ENCODE measurements around the gene NBR1.
"Not testable (repeated sequence)": the region's sequence is repeated elsewhere in the genome, so short reads cannot be mapped to it uniquely, and the experiment has no call there.

DNA sequence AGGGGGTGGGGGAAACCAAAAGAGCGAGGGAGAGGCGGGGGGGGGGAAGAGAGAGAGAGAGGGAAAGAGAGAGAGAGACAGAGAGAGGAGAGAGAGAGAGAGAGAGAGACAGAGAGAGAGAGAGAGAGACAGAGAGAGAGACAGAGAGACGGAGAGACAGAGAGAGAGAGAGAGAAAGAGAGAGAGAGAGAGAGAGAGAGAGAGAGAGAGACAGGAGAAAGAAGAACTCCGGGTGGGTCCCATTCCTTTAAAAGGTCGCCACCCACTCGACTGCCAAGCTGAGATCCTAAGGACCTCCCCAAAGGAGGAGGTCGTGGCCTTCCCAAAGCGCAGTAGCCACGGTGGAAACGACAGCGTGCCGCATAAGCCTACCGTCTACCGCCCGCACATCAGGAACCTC, 62.2 kb downstream of the NBR1 start:
- not testable (repeated sequence) for TF ChIP-seq CTCF (IDR thresholded peaks at IDR 0.05; ENCODE audit: insufficient read depth, low read length); SPI1 (IDR thresholded peaks at IDR 0.05; ENCODE audit: borderline replicate concordance, low read depth)

Measured in HL-60 (cell line).